GM12878 (cell line): ENCODE data around the gene SPESP1. TPM values are rescaled to one million over a fixed set of nuclear protein-coding genes. Genes with fewer than 3 reads are reported as not detected.

Source experiments
- ATAC-seq: fragments of 200-7000 bp; cut with Tn5 transposase; 3 replicates; pipeline ENCODE4 v1.9.1; 2020; ENCODE audit warnings: mild to moderate bottlenecking, moderate library complexity
- BruUV-seq: library from RNA; stranded (reverse); fragments of 400-500 nt; replicated peaks from 2 replicates; lab custom pipeline; 2021; lab: Mats Ljungman, UMichigan
- CTCF ChIA-PET: fragments of 300-600 bp; sonication (Branson Sonifier 250); formaldehyde crosslinking; extraction: SDS; loops from one replicate; lab custom pipeline; 2021; ENCODE audit warnings: inconsistent platforms; lab: Yijun Ruan, JAX
- POLR2A ChIA-PET: fragments of 350-600 bp; formaldehyde crosslinking; extraction: SDS; loops from one replicate; lab custom pipeline; 2021; ENCODE audit warnings: inconsistent platforms; lab: Charles Lee
- RAD21 ChIA-PET: fragments of 300-600 bp; sonication (Branson Sonifier 250); formaldehyde crosslinking; loops from one replicate; lab custom pipeline; 2023; ENCODE audit warnings: antibody characterized with exemption; ENCODE audit not compliant: unreplicated experiment; lab: Charles Lee
- SMC1A ChIA-PET: fragments of 300-600 bp; sonication (Branson Sonifier 250); formaldehyde crosslinking; loops from one replicate; lab custom pipeline; 2023; ENCODE audit not compliant: unreplicated experiment, uncharacterized antibody; lab: Charles Lee
- DNase-seq: peaks from one replicate; pipeline ENCODE4 v3.0.0-alpha.2; 2011; ENCODE audit warnings: low read depth, low spot score
- FAIRE-seq: peaks from 3 replicates; lab custom pipeline; 2011; peaks lifted over from hg19 to GRCh38; lab: Jason Lieb, UNC
- H2AFZ ChIP-seq: 2 replicates; pipeline ENCODE4 v1.6.0; 2011; ENCODE audit warnings: low read depth, low read length, control low read depth; ENCODE audit not compliant: control insufficient read depth
- H3K27ac ChIP-seq: 2 replicates; pipeline ENCODE4 v1.5.1; 2011; ENCODE audit warnings: control low read depth; ENCODE audit not compliant: control insufficient read depth, insufficient read depth
- H3K27me3 ChIP-seq, 2 experiments: replicated peaks in 1 of 2; 2 replicates each; pipeline versions ENCODE4 v1.6.0 to v1.6.1; 2011; ENCODE audit warnings: low read length in 1 of 2; ENCODE audit not compliant: control insufficient read depth in 2 of 2, insufficient read depth in 2 of 2
- H3K36me3 ChIP-seq, 2 experiments: 2 replicates each; pipeline ENCODE4 v1.5.1; 2011; ENCODE audit warnings: low read length in 1 of 2; ENCODE audit not compliant: control insufficient read depth in 2 of 2, insufficient read depth in 2 of 2
- H3K4me1 ChIP-seq: 2 replicates; pipeline ENCODE4 v1.6.1; 2011; ENCODE audit warnings: mild to moderate bottlenecking, low read length, moderate library complexity, mixed read lengths; ENCODE audit not compliant: control insufficient read depth, insufficient read depth
- H3K4me2 ChIP-seq: 2 replicates; pipeline ENCODE4 v1.6.0; 2011; ENCODE audit warnings: control low read depth; ENCODE audit not compliant: control insufficient read depth, insufficient read depth
- H3K4me3 ChIP-seq: fragments of 200-600 bp; sonication (generic); 2 replicates; pipeline ENCODE4 v1.5.1; 2016
- H3K79me2 ChIP-seq: 2 replicates; pipeline ENCODE4 v1.6.0; 2011; ENCODE audit warnings: low read length; ENCODE audit not compliant: control insufficient read depth, insufficient read depth
- H3K9ac ChIP-seq: 2 replicates; pipeline ENCODE4 v1.8.0; 2011; ENCODE audit warnings: low read length, control low read depth, mixed read lengths; ENCODE audit not compliant: control insufficient read depth, insufficient read depth
- H3K9me3 ChIP-seq: replicated peaks from 3 replicates; pipeline ENCODE4 v1.5.1; 2011; ENCODE audit warnings: mild to moderate bottlenecking, low read length; ENCODE audit not compliant: control insufficient read depth, insufficient read depth
- H4K20me1 ChIP-seq: 2 replicates; pipeline ENCODE4 v1.6.0; 2011; ENCODE audit not compliant: control insufficient read depth, insufficient read depth
- CBFB ChIP-seq: IDR thresholded peaks from 2 replicates; pipeline ENCODE4 v1.6.1; 2016; ENCODE audit warnings: antibody characterized with exemption, low read depth
- HDAC6 ChIP-seq: fragments of 200-600 bp; sonication (generic); IDR thresholded peaks from one replicate; pipeline ENCODE4 v1.8.0; 2017; ENCODE audit warnings: antibody characterized with exemption; ENCODE audit not compliant: unreplicated experiment
- IKZF1 ChIP-seq: fragments of 450-650 bp; conservative IDR thresholded peaks from 2 replicates; pipeline ENCODE4 v1.6.1; 2017; ENCODE audit warnings: antibody characterized with exemption, mild to moderate bottlenecking
- IRF3 ChIP-seq: fragments of 450-650 bp; IDR thresholded peaks from 2 replicates; pipeline ENCODE4 v1.6.1; 2014; ENCODE audit warnings: mild to moderate bottlenecking
- JUNB ChIP-seq: IDR thresholded peaks from 2 replicates; pipeline ENCODE4 v1.6.1; 2016; ENCODE audit warnings: antibody characterized with exemption, mild to moderate bottlenecking
- KAT2A ChIP-seq: conservative IDR thresholded peaks from 2 replicates; pipeline ENCODE4 v1.6.1; 2011; ENCODE audit warnings: low read depth, low read length; ENCODE audit not compliant: control insufficient read depth
- KLF5 ChIP-seq: fragments of 450-650 bp; IDR thresholded peaks from 2 replicates; pipeline ENCODE4 v1.6.1; 2014; ENCODE audit warnings: mild to moderate bottlenecking; ENCODE audit not compliant: partially characterized antibody
- NFYA ChIP-seq: IDR thresholded peaks from 2 replicates; pipeline ENCODE4 v1.6.1; 2011; ENCODE audit warnings: low read depth, mild to moderate bottlenecking, low read length, improper control_type of control experiment, borderline replicate concordance
- RFX5 ChIP-seq: IDR thresholded peaks from 2 replicates; pipeline ENCODE4 v1.6.1; 2011; ENCODE audit warnings: low read depth, low read length, improper control_type of control experiment
- SIN3A ChIP-seq: IDR thresholded peaks from 2 replicates; pipeline ENCODE4 v1.6.1; 2012; ENCODE audit warnings: low read depth, low read length, improper control_type of control experiment
- SMAD1 ChIP-seq: fragments of 450-650 bp; IDR thresholded peaks from 2 replicates; pipeline ENCODE4 v1.6.1; 2018; ENCODE audit warnings: mild to moderate bottlenecking, low read depth; ENCODE audit not compliant: partially characterized antibody
- USF1 ChIP-seq: IDR thresholded peaks from 2 replicates; pipeline ENCODE4 v1.6.1; 2011; ENCODE audit warnings: borderline replicate concordance, low read depth, mild to moderate bottlenecking, moderate library complexity, mixed read lengths, low read length; ENCODE audit not compliant: insufficient read depth; ENCODE audit errors: extremely low read length
- YY1 ChIP-seq: IDR thresholded peaks from 2 replicates; pipeline ENCODE4 v1.6.1; 2011; ENCODE audit warnings: low read depth, mild to moderate bottlenecking, low read length
- WGBS: methylation state at CpG from one replicate; pipeline ENCODE4 v1.1.6; 2016; ENCODE audit warnings: low lambda C conversion rate; ENCODE audit not compliant: insufficient replicate concordance, insufficient coverage; ENCODE audit errors: missing lambda C conversion rate; 5-methylcytosine and 5-hydroxymethylcytosine counted together
- in situ Hi-C: fragments of 300-500 bp; cut with MboI; formaldehyde crosslinking; loops from 9 replicates; pipeline ENCODE4 v1.14.3; 2018; ENCODE audit warnings: mixed read lengths
- intact Hi-C: fragments of 100-400 bp; cut with micrococcal nuclease; formaldehyde crosslinking; loops from one replicate; pipeline ENCODE4 v1.14.2; 2022; ENCODE audit not compliant: unreplicated experiment
- polyA plus RNA-seq, 11 experiments: library from polyadenylated mRNA; depleted of rRNA in 4 of 11; unstranded in 6 of 11; stranded (reverse) in 5 of 11; fragments of >200 nt; fragmentation: Nextera tagmentation in 4 of 11; fragmentation: Illumina TruSeq in 1 of 11; extraction: Ambion mirVana in 4 of 11; extraction: Trizol in 1 of 11; gene quantifications; 1 replicate in 1 of 11; 2 replicates in 10 of 11; pipeline versions ENCODE4 v1.2.1 to v1.2.3, GENCODE V29; 2011 to 2016; ENCODE audit warnings: inconsistent platforms in 2 of 11, missing spikeins in 2 of 11, low read depth in 1 of 11
- total RNA-seq, 4 experiments: library from RNA; depleted of rRNA in 3 of 4; stranded (reverse); fragments of >200 nt in 3 of 4; fragmentation: Illumina TruSeq in 1 of 4; extraction: Trizol in 1 of 4; gene quantifications; 2 replicates each; pipeline versions ENCODE4 v1.2.1 to v1.2.3, GENCODE V29; 2013 to 2021

The SPESP1 gene
- total and polyA plus RNA-seq, 10 of the 15 experiments (the other 5 are each of a cell fraction or from before 2014, with no cell fraction given): not detected

DNA sequence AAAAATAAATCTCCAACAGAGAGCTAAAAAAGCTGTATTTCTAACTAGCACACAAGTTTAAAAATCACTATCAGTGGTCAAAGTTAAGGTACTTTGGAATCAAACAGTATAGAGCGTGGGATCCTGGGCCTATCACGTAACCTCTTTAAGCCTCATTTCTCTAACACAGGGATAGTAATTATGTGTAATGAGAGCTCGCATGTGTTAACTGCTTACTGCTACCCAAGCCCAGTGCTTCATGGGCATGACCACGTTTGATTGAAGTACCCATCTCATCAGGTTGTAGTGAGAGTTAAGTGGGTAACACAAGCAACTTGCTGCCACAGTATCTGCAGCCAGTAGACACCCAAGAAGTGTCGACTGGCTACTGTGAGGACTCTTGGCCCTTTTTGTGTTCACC is 56.0 kb downstream of the SPESP1 start:
- intact Hi-C loops (no loop called here), in situ Hi-C loops (no loop called here)
- Histone ChIP-seq H3K36me3 (no peaks in the 10 kb centered on the region), H2AFZ (no peak overlapping the region), H3K4me3 (no peak overlapping the region), H3K79me2 (no peaks in the 10 kb centered on the region), H3K27me3 (peaks cover 0 to 1% of the 10 kb centered on the region in 2 experiments; a peak in 2 of 4 replicates), H4K20me1 (no peaks in the 10 kb centered on the region), H3K4me1 (no peaks in the 10 kb centered on the region), H3K4me2 (no peak overlapping the region), H3K9me3 (no peaks in the 10 kb centered on the region), H3K9ac (no peak overlapping the region), H3K27ac (no peak overlapping the region)
- CTCF ChIA-PET: no interaction called here
- RAD21 ChIA-PET: no interaction called here
- ATAC-seq (no peak), FAIRE-seq (no peak), DNase-seq (no peak)
- 35% methylated on average over 5 of the region's 5 CpGs for WGBS
- BruUV-seq: no TSS peak
- TF ChIP-seq JUNB: no peak
- no peak for TF ChIP-seq CBFB
- no peak for TF ChIP-seq RFX5
- TF ChIP-seq SMAD1: no peak
- no peak for TF ChIP-seq YY1
- no peak for TF ChIP-seq KAT2A
- SMC1A ChIA-PET: no interaction called here
- POLR2A ChIA-PET: no interaction called here

DNA sequence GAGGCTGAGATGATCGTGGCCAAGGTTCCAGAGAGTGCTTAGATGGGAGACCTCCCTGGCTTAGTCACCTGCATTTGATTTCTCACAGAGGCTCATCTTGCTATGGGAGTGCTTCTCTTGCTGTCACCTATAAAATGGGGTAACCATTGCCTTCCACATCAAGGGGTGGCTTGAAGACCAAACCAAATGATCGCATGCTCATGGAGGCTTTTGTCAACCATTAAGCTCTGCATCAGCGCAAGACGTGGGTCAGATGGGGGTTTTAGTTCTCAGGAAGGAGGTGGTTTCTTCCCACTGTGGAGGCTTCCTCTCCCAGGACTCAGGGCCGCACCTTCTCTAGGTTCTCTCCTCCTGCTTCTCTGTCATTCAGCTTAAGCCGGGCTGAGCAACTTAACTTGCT is 56.8 kb downstream of the SPESP1 start:
- DNase-seq: no peak
- POLR2A ChIA-PET: no interaction called here
- no peak overlapping the region for H3K27ac ChIP-seq
- ATAC-seq: no peak
- RAD21 ChIA-PET: no interaction called here
- H3K27me3 ChIP-seq: peaks cover 0 to 1% of the 10 kb centered on the region in 2 experiments; a peak in 2 of 4 replicates
- in situ Hi-C loops: no loop called here
- no peaks in the 10 kb centered on the region for H3K4me1 ChIP-seq
- no peak overlapping the region for H3K9ac ChIP-seq
- no peaks in the 10 kb centered on the region for H3K36me3 ChIP-seq
- SMC1A ChIA-PET: no interaction called here
- no peak overlapping the region for H3K4me2 ChIP-seq
- H3K9me3 ChIP-seq: no peaks in the 10 kb centered on the region
- intact Hi-C loops: no loop called here
- 20% methylated on average over 6 of the region's 6 CpGs for WGBS
- TF ChIP-seq HDAC6 (no peak), IRF3 (no peak), SIN3A (no peak), USF1 (no peak), NFYA (no peak), IKZF1 (no peak), KLF5 (no peak)
- BruUV-seq: no TSS peak
- FAIRE-seq: no peak
- H3K4me3 ChIP-seq: no peak overlapping the region
- H2AFZ ChIP-seq: no peak overlapping the region
- H4K20me1 ChIP-seq: no peaks in the 10 kb centered on the region
- CTCF ChIA-PET: no interaction called here
- H3K79me2 ChIP-seq: no peaks in the 10 kb centered on the region
